HG02885 (cell line): ENCODE results near the gene MINDY4.

ENCODE experiments used
- ATAC-seq: cut with Tn5 transposase; IDR thresholded peaks from one replicate; pipeline ENCODE4 v1.9.1; 2021; ENCODE audit warnings: mild to moderate bottlenecking; ENCODE audit not compliant: unreplicated experiment, poor library complexity

MINDY4 gene

DNA sequence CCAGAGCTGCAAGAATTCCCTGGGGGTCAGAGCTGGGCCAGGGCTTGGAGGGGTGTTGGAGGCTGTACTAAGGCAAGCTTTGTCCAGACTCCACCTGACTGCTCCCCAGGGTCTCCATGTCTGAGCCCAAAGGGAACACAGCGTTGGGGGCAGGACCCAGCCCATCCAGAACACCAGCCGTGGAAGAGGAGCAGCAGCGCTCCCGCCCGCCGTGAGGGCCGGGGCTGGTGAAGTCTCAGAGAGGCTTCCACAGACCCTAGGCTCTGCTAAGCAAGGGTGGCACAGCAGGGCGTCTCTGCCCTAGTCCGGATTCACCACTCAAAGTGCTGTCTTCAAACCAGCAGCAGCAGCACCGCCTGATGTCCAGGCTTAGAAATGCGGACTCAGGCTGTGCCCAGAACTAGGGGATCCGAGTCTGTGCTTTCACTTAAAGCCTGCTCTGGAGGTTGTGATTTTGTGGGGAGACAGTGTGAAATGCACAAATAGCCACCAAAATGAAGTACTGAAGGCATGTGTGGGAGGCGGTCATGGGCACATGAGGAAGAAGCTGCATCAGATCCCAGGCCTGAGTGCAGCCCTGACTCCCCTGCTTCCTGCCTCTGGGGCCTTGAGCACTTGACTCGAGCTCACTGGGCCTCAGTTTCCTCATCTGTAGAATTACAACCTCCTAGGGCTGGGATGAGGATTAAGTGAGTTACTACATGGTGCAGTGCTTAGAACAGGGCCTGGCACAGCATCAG is 123.8 kb downstream of the MINDY4 start:
- no peak for ATAC-seq

DNA sequence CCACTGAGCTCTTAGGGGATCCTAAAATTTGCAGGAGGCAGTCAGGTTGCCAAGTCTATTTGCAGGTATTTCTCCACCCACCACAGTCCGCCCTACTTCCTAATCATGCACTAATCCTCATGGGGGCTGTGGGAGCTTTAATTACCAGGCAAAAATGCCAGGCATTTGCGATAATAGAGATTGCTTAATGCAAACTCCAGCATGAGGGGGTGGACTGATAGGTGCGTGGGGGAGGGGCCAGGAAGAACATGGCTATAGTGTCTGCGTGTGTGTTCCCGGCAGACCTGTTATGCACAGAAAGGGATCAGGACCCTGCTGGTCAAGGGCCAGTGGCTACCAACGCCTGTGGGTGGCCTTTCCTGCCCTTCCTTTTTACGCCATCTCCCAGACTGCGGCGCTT is 124.8 kb downstream of the MINDY4 start:
- ATAC-seq = no peak

DNA sequence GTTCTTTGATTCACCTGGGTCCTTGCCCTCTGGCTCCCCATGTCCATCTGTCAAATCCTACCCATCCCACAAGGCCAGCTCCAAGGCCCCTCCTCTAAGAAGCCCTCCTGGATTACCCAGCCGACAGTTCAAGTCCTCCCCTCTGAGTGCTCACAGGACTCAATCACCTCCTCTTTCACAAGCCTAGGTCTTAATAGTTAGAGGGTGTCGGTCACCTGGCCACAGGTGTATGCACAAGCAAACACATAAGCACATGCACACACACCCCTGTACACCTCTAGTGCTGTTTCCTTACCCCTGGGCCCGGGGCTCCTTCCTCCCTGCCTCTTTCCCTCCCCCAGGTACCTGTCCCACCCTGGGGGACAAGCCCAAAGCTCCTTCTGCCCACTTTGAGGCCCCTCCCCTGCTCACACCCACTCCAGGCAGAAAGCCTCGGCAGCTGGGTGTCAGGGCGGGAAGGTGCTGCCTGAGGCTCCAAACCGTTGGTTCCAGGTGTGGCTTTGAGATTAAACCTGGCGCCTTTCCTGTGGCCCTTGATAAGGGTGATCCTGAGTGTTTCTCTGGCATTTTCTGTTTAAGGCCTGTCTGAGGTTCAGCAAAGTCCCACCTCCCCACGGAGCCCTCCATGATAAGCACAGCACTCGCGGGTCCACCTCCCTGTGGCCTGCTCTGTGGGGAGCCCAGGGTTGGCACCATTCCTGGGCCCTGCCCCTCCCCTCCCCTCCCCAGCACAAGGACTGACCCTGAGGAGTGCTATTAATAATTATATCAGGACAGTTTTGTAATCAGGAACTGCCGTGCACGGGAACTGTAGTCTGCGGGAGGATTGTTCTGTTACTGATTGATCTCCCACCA is 125.8 kb downstream of the MINDY4 start:
- ATAC-seq = no peak

DNA sequence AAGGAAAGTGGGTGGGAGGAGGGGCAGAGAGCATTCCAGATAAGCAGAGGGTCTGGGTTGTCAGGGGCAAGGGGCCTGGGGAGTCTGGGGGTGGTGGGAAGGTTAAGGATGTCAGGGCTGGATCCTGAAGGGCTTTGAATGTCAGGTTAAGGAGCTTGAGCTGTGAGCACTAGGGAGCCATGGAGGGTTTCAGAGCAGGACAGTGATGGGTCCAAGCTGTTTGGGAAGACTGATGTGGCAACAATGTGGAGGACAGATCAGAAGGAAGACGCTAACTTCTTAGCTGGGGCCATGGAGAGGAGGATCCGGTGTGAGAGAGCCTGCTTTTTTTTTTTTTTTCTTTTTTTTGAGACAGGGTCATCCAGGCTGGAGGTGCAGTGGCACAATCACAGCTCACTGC is 126.6 kb downstream of the MINDY4 start:
- ATAC-seq = no peak

DNA sequence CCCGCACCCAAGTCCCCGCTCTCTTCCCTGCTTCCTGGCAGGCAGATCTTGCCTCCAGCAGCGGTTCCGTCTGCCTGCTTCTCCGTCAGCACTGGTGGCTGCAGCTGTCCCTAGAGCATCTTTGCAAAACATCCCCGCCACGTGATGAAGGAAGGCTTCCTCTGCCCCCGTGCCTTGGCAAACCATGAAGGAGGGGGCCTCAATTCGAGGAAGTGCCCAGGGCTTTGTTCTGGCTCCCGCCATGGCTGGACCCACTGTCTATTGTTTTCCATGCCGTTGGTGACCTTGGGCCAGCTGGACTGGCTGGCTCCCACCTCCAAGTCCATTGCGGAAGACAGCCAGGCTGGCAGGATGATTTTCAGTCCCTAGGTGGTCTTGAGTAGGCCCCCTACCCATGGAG is 127.2 kb downstream of the MINDY4 start:
- no peak for ATAC-seq

DNA sequence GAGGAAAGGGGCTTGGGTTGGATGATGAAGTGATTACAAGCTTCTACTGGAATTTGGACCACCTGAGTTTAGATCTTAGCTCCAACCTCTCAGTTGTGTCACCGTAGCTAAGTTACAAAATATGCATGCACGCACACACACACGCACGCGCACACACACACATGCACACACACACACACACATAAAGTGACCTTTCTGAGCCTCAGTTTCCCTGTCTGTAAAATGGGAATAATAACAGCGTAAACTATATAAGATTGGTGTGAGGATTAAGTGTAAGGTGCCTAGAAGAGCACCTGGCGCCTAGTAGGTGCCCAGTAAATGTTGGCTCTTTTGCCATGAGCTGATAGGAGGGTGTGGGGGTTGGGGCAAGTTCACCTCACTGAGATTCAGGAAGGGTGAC is 127.8 kb downstream of the MINDY4 start:
- no peak for ATAC-seq

DNA sequence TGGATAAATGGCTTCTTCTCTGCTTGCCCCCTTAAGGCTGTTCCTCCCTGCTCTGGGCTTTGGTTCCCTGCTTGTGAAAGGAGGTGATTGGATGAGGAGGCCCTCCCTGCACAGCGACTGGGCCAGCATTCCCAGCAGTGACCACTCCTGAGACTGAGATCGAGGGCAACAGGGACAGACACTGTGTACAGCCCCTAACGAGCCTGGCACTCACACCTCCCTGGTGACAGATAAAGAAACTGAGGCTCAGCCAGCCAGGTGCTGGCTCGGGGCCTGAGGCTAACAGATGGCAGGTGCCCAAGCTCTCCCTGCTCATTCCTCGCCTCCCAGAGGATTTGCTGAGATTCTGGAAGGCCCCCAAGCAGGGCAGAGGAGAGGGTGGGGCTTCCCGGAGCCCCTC is 128.4 kb downstream of the MINDY4 start:
- no peak for ATAC-seq

DNA sequence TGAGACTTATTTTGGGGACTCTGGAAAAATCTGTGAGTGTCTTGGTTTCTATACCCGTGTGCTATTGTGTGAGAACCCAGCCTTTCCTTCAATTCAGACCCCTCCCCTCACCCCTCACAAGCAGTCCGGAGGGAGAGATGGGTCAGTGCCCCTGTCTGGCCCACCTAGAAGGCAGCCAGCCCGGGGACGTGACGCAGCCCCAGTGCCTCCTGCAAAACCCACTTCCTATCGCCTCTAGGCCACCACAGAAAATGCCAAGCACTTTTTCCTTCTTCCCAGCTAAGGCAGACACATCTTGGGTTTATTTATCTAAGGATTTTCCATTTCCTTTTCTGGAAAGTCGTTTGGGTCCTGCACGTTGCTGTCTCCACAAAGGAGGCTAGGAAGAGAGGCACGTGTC is 128.8 kb downstream of the MINDY4 start:
- no peak for ATAC-seq

DNA sequence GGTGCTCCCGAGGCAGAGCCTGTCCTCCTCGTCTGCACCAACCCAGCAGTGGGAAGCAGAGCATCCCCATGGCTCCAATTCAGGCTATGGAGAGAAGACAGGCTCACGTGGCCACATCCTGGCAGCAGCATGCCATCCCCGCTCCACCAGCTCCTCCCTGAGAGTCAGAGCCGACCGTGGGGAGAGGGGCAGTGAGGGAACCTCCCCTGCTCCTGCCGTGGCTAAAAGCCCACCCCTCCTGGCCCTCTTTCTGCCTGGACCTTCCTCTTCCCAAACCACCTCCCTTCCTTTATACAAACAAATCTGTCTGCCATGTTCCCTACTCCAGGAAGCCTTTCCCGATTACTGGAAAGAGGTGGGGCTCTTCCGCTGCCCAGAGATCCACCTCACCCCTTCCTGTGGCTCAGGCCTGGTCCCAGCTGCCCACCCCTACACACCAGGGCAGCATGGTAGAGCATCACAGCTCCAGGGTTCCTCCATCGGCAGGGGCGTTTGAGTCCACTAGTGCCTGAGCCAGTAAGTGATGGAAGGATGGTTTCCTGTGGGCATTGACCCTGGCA is 129.7 kb downstream of the MINDY4 start:
- ATAC-seq = no peak

DNA sequence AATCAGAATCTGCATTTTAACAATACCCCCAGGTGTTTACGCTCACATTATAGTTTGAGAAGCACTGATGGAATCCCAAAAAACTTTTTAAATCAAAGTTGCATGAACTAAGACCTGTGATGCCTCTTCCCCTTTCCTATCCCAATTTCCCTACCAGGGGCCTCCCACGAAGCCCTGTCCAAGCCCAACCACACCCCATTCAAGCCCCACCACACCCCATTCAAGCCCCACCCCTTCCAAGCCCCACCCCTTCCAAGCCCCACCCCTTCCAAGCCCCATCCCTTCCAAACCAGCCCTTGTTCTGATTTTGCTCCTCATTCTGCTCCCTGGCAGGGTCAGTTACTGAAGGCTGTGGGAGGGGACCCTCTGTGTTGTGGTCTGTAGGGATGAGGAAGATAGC is 130.6 kb downstream of the MINDY4 start:
- no peak for ATAC-seq

DNA sequence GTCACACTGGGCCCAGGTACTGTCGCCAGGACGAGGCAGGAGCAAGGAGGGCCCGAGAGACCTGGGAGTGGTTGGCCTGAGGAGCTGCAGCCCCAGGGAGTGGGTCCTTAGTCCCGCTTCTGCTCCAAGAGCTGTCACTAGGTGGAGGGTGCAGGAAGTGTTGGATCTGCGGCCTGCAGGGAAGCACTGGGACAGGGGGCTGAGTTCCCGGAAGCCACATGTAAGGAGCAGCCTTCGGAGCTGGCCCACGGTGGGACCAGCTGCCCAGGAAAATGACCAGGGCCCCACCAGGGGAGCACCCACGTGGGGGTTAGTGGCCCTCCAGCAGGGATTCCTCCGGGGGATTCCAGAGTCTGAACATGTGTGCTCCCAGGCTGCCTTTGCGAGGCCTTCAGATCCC is 131.2 kb downstream of the MINDY4 start:
- no peak for ATAC-seq

DNA sequence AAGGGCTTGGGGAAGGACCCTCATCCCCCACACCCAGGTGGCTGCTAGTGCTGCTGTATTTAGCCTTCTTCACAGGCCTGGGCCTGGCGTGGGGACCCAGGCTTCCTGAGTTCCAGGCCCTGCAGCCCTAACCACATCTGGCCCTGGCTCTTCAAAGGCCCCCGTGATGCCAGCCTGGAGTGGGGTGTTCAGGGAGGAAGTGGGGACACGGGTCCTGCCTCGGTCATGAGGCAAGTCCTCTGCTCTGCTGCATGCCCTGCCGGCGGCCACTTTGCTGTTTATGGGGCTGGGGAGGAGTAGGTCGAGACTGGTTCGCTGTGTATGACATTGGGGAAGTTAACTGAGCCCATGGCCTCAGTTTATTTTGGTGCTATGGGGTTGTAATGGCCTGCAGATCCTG is 131.9 kb downstream of the MINDY4 start:
- ATAC-seq = no peak

DNA sequence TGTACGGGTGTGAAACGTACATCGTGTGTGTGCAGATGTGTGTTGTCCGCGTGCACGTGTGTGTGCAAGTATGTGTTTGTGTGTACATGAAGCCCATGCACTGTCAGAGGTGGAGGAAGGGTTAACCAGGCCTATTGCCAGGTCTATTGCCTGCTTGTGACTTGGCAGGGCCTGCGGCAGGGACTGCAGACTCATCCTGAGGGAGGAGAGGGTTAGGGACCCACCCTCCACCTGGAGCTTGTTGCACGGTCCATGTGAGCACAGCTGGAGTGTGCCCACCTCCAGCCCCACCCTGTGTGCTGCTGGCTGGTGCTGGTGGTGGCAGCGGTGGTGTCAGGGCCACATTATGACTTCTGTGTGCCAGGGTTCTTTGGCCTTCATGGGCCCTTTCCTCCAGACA is 133.3 kb downstream of the MINDY4 start:
- no peak for ATAC-seq

DNA sequence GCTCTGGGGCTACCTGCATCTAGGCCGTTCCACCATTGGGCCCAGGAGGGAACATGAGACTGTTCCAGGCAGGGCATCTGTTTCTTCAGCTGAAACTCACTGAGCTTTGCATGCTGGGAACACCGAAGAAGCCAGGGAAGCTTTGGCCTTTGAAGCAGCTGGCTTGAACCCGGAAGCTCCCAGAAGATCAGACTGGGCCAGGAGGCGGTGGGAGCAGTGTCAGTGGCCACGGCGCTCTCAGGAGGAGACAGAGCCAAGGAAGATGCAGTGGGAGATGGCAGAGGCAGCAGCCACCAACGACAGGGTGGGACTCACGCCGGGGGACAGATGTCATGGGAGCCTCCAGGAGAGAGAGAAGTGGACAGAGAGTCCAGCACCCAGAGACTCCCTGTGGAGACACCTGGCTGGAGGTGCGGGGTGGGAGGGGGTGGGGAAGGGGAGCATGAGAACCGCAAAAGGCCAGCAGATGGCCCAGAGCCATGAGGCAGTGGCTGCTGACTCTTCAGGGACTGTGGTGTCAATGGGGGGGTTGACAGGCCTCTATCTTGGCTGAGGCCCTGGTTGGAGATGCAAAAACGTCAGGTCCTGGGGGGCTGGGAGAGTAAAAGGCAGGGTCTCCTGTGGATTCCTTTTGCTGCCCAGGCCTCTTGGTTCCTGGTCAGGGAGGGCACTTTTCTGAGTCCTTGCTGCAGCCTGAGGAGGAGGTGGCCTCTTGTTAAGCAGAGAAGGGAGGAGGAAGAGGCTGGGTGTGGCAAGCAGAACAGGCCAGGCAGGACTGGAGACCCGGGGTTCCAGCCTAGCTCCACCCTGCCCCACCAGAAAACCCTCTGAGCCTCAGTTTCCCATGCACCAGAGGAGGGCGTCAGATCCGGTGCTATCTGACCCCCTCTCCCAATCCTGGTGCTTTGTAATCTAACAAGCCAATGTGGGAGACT is 134.1 kb downstream of the MINDY4 start:
- no peak for ATAC-seq

DNA sequence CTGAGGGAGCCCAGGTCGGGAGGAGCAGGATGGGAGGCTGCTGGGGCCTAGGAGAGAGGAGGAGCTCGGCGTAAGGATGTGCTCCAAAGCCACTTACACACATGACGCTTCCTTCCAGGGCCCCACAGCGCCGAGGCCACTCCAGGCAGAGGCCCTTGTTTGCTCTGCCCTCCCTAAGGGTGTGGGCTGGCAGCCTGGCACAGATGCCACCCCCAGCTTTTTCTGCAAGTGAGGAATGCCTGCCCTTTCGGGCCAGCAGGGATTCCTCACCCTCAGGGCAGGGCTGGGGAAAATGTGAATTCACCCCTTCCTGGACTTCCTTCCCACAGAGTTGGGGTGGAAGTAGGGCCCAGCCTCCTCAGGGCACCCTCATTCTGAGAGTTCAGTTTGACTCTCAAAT is 134.8 kb downstream of the MINDY4 start:
- no peak for ATAC-seq

DNA sequence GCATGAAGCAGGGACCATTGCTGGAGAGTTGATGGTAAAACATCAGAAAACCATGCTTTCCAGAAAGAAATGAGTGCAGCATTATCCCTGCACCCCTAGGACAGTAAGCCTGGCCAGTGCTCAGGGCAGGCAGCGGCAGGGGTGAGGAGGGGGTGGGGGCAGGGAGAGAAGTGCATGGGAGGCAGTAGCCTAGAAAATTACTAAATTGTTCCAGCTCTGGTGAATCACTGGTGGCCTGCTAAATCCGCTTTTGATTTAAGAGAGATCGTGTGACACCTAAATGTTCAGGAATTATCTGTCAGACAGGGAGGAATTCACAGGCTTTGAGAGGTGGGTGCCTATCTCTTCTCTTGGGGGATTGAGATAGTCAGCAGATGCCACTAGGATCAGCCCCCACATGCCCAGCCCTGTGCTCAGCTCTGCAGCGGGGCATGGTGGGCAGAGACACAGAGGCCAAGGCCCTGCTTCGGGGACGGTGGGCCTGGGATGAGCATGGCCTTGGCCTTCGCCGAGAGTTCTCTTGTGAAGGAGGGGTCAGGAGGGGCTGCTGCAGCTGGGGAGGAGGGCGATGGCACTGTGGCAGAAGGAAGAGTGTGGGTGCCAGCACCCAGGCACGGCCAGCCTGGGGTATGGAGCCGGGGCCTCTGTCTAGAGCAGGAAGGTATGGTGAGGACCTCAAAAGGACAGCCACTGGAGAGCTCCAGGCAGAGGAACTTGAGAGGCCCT is 135.5 kb downstream of the MINDY4 start:
- no peak for ATAC-seq

DNA sequence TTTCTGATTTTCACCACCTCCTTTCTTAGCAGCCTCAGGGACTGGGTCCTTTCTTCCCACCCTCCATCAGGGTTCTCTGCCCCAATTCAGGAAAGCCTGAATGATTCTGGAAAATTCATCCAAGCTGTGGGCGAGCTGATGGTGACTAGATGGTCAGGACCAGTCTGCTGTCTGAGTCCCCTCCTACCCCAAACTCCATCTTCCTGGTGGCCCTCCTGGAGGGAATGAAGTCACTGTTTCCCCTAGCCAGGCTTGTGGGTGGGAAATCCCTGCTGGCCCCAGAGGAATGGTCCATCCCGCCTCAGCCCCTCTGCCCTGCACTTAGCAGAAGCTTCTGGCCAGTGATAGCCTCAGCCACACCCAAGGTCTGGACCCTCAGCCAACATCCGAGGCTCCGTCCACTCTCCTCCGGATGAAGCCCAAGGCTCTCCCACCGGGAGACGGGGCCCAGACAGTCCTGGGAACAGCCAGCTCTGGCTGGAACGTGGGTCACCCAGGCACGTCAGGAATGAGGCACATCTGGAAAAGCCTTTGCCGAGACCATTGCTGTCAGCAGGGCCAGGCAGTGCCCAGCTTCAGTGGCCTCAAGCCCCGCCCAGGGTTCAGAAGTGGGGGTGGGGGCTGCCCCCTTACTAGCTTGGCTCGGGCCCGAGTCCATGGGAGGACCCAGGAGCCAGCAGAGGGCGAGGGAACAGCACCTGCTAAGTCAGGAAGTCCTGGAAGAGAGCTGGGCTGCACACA is 136.5 kb downstream of the MINDY4 start:
- no peak for ATAC-seq

DNA sequence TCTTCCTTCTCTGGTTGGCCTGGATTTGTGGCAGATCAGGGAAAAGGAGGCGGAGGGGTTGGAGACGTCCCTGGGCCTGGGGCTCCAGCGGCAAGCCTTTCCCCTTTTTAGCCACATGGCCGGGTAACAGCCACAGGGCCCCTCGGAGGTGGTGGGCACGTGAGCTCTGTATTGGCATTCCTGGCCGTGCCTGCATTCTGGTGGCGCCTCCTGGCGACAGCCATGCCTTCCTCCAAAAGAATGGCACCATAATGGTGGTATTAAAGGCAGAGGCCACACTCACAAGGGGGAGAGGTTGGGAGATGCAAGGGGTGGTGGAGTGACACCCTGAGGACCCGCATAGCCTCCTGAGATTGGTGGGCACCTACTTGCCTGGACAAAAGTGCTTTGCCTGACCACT is 137.5 kb downstream of the MINDY4 start:
- ATAC-seq = no peak

DNA sequence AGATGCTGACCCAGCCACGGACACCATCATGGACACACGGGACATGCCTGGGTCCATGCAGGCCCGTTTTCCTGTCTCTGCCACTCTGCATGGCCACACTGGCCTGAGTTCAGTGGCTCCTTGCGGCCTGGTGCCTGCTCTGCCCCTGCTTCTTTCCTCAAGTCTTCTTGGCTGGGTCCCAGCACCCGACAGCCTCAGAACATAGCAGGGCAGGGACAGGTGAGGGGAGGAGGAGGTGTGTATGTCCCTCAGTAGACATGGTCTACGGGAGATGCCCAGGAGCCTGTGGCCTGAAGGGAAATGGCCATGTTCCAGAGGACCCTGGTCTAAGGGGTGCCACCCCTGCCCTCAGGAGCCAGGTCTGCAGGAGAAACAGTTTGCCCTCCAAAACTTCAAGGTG is 138.2 kb downstream of the MINDY4 start:
- no peak for ATAC-seq
